Activated T-helper 17 cell treated with anti-CD3 and anti-CD28 coated beads, Interleukin-2, amount 50 U/mL, for 72 hours (primary cell): ENCODE measurements around the gene GPC5. TPM values are rescaled to one million over a fixed set of nuclear protein-coding genes. Genes with fewer than 3 reads are reported as not detected.
"Not testable (repeated sequence)": the region's sequence is repeated elsewhere in the genome, so short reads cannot be mapped to it uniquely, and the experiment has no call there.

Experiments
- ATAC-seq: fragments of 150-1000 bp; cut with Tn5 transposase; replicated peaks from 2 replicates; pipeline ENCODE4 v1.10.0; 2021; ENCODE audit warnings: mild to moderate bottlenecking, moderate library complexity
- H3K27ac Mint-ChIP-seq: one replicate; pipeline ENCODE4 v1.8.0; 2022; ENCODE audit warnings: mixed read lengths
- H3K27me3 Mint-ChIP-seq: one replicate; pipeline ENCODE4 v1.8.0; 2022; ENCODE audit warnings: mixed read lengths
- H3K36me3 Mint-ChIP-seq: one replicate; pipeline ENCODE4 v1.8.0; 2022; ENCODE audit warnings: low read depth, mild to moderate bottlenecking, mixed read lengths
- H3K4me1 Mint-ChIP-seq: one replicate; pipeline ENCODE4 v1.8.0; 2022; ENCODE audit warnings: mixed read lengths
- H3K4me3 Mint-ChIP-seq: one replicate; pipeline ENCODE4 v1.8.0; 2022; ENCODE audit warnings: mild to moderate bottlenecking, mixed read lengths
- H3K9me3 Mint-ChIP-seq: one replicate; pipeline ENCODE4 v1.8.0; 2022; ENCODE audit warnings: mixed read lengths
- total RNA-seq, 2 donors: library from RNA; stranded (reverse); gene quantifications; one replicate each; pipeline ENCODE4 v1.2.3, GENCODE V29; 2022

Gene GPC5
- total RNA-seq, 2 donors from 2014 or later, result 0.09 to 0.29 TPM

DNA sequence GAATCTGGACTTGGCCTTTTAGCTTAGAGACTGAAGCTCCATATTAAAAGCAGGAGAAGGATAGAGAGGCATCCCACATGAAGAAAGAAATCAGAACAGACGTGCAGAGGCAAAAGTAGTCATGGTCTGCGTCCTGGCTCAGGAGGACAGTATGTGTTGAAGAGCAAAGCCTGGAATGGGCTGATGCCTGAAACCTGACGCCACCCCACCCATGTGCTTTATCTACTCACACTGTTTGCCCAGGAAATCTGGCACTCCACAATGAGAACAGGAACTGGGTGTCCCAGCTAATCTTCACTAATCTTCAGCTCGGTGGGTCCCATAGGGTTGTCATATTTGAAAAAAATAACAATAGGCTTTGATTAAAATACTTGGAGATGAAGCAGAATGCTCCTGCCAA, 1279.2 kb downstream of the GPC5 start:
- H3K27me3 Mint-ChIP-seq, result no peaks in the 10 kb centered on the region
- H3K4me1 Mint-ChIP-seq, result no peaks in the 10 kb centered on the region
- H3K4me3 Mint-ChIP-seq, result no peak overlapping the region
- no peak overlapping the region for H3K27ac Mint-ChIP-seq
- no peak for ATAC-seq
- H3K36me3 Mint-ChIP-seq, result no peaks in the 10 kb centered on the region
- peaks cover 14% of the 10 kb centered on the region for H3K9me3 Mint-ChIP-seq

DNA sequence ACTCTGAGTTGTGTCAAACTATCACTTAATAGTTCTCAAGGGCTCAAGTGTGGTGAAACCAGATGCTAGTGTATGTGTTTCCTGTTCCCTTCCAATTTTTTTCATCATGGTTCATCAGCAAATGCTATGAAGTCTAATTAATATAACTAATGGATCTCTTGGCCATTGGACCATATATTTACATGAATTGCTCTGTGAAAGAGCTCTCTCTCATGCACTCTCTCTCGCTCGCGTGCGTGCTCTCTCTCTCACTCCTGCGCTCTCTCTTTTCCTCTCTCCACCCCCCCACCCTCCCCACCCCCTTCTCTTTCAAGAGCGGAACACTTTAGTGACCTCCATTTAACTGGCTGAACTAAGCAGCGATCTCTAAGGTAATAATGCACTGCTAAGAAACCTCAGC, 1281.2 kb downstream of the GPC5 start:
- Mint-ChIP-seq H3K4me3 (no peak overlapping the region), H3K27ac (no peak overlapping the region), H3K4me1 (no peaks in the 10 kb centered on the region), H3K36me3 (no peaks in the 10 kb centered on the region), H3K9me3 (peaks cover 14% of the 10 kb centered on the region), H3K27me3 (no peaks in the 10 kb centered on the region)
- no peak for ATAC-seq

DNA sequence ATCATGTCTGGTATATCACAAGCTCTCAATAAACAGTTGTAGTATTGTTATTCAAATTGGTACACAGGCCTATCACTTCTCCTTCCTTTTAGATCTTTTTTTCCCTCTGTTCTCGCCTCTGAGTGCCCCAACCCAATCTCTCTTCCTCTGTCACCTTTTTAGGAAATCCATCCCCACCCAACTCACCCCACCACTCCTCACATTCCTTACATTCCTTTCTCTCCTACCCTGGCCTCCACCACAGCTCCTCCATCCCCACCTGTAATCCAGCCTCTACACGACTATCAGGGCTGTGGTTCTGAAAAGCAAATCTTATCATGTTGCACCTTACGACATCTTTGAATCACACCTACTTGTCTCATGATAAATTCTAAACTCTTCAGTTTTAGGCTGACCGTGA, 1282.8 kb downstream of the GPC5 start:
- ATAC-seq, result no peak
- H3K4me1 Mint-ChIP-seq, result no peaks in the 10 kb centered on the region
- H3K9me3 Mint-ChIP-seq, result peaks cover 14% of the 10 kb centered on the region
- H3K4me3 Mint-ChIP-seq, result no peak overlapping the region
- H3K27me3 Mint-ChIP-seq, result no peaks in the 10 kb centered on the region
- no peaks in the 10 kb centered on the region for H3K36me3 Mint-ChIP-seq
- H3K27ac Mint-ChIP-seq, result no peak overlapping the region

DNA sequence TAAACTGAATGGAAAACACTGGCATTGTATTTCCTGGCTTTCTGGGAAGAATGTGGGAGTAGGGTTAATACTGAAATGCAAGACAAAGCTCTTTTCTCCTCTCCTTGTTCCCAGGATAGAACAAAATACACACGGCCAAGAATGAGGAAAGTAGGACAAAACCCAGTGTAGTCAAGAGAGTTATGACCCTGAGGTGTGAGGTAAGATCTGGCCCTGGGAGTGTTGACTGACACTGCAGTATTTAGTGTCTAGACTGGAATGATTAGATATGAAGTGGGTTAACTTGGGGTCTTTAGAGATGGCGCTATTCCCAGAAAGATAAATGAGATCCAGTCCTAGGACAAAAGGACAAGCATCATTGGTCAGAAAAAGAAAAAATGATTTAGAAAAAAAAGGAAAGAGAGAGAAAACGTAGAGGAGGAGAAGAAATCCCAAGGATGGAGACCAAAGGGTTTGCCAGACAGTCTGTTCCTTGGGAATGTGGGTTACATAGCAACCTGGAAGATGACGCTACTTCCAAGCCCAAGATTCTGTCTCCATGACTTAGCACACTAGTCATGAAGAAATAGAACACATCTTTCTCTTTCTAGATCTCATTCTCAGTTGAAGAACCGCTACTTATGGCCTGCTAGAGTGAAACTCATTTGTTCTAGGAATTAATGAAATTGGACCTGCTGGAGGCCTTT, 1284.6 kb downstream of the GPC5 start:
- peaks cover 14% of the 10 kb centered on the region for H3K9me3 Mint-ChIP-seq
- no peak overlapping the region for H3K4me3 Mint-ChIP-seq
- H3K36me3 Mint-ChIP-seq, result no peaks in the 10 kb centered on the region
- no peak overlapping the region for H3K27ac Mint-ChIP-seq
- H3K27me3 Mint-ChIP-seq, result no peaks in the 10 kb centered on the region
- no peaks in the 10 kb centered on the region for H3K4me1 Mint-ChIP-seq
- no peak for ATAC-seq

DNA sequence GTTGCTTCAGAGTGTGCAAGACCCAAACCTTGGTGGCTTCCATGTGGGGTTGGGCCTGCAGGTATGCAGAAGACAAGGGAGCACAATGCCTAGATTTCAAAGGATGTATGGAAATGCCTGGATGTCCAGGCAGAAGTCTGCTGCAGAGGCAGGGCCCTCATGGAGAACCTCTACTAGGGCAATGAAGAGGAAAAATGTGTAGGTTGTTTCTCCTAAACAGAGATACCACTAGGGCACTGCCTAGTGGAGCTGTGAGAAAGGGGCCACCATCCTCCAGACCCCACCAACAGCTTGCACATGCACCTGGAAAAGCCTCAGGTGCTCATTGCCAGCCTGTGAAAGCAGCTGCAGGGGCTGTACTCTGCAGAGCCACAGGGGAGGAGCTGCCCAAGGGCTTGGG, 1295.6 kb downstream of the GPC5 start:
- H3K27me3 Mint-ChIP-seq, result no peaks in the 10 kb centered on the region
- no peak overlapping the region for H3K4me3 Mint-ChIP-seq
- H3K27ac Mint-ChIP-seq, result no peak overlapping the region
- no peaks in the 10 kb centered on the region for H3K4me1 Mint-ChIP-seq
- H3K9me3 Mint-ChIP-seq, result peaks cover 18% of the 10 kb centered on the region
- no peak for ATAC-seq
- no peaks in the 10 kb centered on the region for H3K36me3 Mint-ChIP-seq

DNA sequence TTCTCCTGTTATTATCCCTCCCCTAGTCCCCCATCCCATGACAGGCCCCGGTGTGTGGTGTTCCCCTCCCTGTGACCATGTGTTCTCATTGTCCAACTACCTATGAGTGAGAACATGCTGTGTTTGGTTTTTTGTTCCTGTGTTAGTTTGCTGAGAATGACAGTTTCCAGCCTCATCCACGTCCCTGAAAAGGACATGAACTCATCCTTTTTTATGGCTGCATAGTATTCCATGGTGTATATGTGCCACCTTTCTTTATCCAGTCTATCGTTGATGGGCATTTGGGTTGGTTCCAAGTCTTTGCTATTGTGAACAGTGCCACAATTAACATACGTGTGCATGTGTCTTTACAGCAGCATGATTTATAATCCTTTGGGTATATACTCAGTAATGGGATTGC, 1297.4 kb downstream of the GPC5 start:
- not testable (repeated sequence) for H3K27me3 Mint-ChIP-seq, H3K4me1 Mint-ChIP-seq, H3K4me3 Mint-ChIP-seq, ATAC-seq, H3K27ac Mint-ChIP-seq, H3K36me3 Mint-ChIP-seq
- peaks cover 23% of the 10 kb centered on the region for H3K9me3 Mint-ChIP-seq

DNA sequence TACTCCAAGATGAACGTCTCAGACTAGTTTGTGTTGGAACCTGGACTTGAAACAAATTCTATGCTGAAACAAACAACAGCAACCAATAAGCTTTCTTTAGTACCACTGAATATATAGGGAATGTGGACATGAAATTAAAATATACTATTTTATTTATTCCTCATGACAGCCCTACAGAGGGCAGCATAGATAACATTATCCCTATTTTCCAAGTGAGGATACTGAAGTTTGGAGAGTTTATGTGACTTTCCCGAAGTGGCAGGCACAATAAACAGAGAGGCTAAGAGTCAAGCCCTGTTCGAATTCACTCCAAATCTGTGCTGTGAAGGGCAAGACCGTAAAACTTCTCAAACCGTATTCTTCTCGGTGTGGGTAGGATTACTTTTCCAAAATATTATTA, 1318.3 kb downstream of the GPC5 start:
- no peaks in the 10 kb centered on the region for H3K36me3 Mint-ChIP-seq
- H3K4me1 Mint-ChIP-seq, result no peaks in the 10 kb centered on the region
- no peak overlapping the region for H3K27ac Mint-ChIP-seq
- ATAC-seq, result no peak
- peaks cover 10% of the 10 kb centered on the region for H3K9me3 Mint-ChIP-seq
- no peaks in the 10 kb centered on the region for H3K27me3 Mint-ChIP-seq
- H3K4me3 Mint-ChIP-seq, result no peak overlapping the region

DNA sequence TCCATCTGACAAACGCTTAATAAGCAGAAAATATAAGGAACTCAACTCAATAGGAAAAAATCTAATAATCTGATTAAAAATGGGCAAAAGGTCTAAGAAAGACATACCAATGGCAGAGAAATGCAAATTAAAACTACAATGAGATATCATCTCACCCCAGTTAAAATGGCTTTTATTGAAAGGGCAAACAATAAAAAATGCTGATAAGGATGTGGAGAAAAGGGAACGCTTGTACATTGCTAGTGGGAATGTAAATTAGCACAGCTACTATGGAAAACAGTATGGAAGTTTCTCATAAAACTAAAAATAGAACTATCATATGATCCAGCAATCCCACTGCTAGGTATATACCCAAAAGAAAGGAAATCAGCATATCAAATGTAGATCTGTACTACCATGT, 1319.4 kb downstream of the GPC5 start:
- H3K4me3 Mint-ChIP-seq, result no peak overlapping the region
- H3K27me3 Mint-ChIP-seq, result no peaks in the 10 kb centered on the region
- peaks cover 9% of the 10 kb centered on the region for H3K9me3 Mint-ChIP-seq
- no peak for ATAC-seq
- H3K36me3 Mint-ChIP-seq, result no peaks in the 10 kb centered on the region
- H3K27ac Mint-ChIP-seq, result no peak overlapping the region
- no peaks in the 10 kb centered on the region for H3K4me1 Mint-ChIP-seq

DNA sequence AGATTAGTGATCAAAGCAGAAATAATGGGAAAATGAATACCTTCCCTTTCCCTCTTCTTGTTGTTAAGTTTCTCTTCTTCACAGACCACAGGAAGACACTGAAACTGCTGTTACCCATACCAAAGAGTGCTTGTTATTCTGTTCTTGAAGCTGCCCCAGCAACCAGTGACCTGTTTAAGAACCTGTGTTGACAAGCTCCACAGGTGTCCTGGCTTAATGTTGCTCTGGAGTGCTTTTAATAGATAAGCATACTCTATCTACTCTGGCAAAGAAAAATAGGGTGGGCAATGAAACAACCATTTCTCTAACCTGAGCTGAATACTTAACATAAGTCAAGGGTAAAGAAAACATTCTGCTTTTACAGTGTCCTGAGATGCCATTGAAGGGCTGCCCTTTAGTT, 1321.4 kb downstream of the GPC5 start:
- Mint-ChIP-seq H3K4me3 (no peak overlapping the region), H3K4me1 (no peaks in the 10 kb centered on the region), H3K27me3 (no peaks in the 10 kb centered on the region), H3K36me3 (no peaks in the 10 kb centered on the region), H3K27ac (no peak overlapping the region), H3K9me3 (peaks cover 7% of the 10 kb centered on the region)
- ATAC-seq, result no peak

DNA sequence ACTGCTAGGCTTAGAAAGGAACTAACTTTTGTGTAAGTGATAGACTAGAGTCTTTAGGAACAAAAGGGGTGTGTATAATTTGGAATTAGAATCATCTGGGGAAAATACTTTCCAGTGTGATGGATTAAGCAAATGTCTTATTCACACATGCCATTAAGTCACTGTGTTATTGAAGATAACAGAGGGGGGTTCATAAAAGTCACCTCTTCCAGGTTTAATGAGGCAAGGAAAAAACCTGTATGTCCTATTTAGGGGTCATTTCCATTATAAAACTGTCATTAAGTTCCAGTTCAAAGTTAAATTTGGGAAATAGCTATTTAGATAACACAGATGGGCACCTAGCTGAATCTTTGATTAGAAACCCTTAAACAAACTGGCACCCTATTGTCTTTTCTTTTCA, 1323.2 kb downstream of the GPC5 start:
- ATAC-seq, result no peak
- Mint-ChIP-seq H3K9me3 (peaks cover 7% of the 10 kb centered on the region), H3K36me3 (no peaks in the 10 kb centered on the region), H3K4me3 (no peak overlapping the region), H3K27me3 (no peaks in the 10 kb centered on the region), H3K4me1 (no peaks in the 10 kb centered on the region), H3K27ac (no peak overlapping the region)

DNA sequence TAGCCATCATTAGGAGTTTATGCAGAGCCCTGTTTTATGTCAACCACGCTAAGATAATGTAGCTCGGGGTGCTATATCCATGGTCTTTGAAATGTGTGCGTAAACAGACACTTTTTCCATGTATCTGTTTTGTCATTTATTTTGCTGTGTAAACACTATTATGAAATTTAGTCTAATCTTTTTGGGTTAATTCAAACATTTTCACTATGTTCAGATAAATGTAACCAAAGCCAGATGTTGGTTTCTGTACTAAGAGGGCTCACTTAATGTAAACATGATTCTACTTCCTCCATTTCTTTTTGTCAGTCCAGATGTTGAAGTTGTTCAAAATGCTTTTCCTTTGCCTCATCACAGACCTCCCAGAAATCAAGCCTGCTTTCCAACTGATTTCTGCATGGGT, 1328.7 kb downstream of the GPC5 start:
- Mint-ChIP-seq H3K4me1 (no peaks in the 10 kb centered on the region), H3K27ac (no peak overlapping the region), H3K4me3 (no peak overlapping the region), H3K27me3 (no peaks in the 10 kb centered on the region), H3K9me3 (no peaks in the 10 kb centered on the region), H3K36me3 (no peaks in the 10 kb centered on the region)
- ATAC-seq, result no peak

DNA sequence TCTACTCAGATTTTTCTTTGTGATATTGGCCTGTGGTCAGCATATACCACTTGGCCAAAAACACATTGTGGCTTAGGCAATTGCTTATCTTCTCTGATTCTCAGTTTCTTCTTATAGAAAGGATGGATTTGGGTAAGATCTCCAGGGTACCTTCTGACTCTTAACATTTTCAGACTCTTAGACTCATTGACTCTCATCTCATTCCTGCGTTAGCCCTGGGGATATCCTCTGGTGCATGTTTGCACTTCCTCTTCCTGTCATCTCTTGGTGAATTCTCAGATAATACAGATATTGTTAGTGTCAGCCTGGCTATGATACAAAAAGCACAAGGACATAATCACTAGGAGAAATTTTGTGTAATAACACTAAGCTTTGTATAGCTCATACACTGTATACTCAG, 1335.6 kb downstream of the GPC5 start:
- Mint-ChIP-seq H3K9me3 (peaks cover 8% of the 10 kb centered on the region), H3K27me3 (no peaks in the 10 kb centered on the region), H3K36me3 (no peaks in the 10 kb centered on the region), H3K4me1 (no peaks in the 10 kb centered on the region), H3K27ac (no peak overlapping the region), H3K4me3 (no peak overlapping the region)
- ATAC-seq, result no peak

DNA sequence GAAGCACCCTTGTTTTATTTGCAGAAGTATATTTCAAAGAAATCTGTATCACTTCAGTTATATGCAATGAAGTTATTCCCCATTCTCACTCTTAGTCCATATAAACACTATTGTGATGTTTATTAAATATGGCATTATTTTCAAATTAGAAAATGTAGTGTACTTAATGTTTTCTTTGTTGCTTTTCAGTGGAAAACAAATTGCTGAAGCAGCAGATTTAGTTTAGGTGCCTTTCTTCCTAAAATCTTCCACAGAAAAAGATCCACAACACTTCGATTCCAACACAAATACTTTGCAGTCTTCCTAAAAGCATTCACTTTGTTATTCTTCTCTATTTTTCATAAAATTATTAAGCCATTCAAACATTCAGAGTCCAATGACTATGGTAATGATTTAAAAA, 1336.1 kb downstream of the GPC5 start:
- no peak for ATAC-seq
- Mint-ChIP-seq H3K27me3 (no peaks in the 10 kb centered on the region), H3K36me3 (no peaks in the 10 kb centered on the region), H3K4me3 (no peak overlapping the region), H3K9me3 (peaks cover 8% of the 10 kb centered on the region), H3K4me1 (no peaks in the 10 kb centered on the region), H3K27ac (no peak overlapping the region)

DNA sequence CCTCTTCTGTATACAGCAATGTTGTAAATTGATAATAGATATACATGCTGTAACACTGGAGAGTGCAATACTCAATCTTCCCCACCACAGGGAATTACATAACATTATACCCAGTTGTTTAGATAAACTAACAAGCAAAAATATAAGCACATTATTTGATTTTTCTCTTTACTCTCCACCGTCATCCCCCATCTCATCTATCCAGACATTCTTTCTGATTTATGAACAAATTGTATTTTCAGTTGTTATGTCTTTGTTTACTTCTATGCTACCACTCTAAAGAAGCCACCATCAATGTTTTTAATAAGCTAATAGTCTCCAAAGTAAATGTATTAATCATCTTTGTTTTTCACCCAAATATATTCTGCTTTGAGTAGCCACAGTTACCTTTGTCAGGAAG, 1337.5 kb downstream of the GPC5 start:
- H3K4me1 Mint-ChIP-seq, result no peaks in the 10 kb centered on the region
- H3K27ac Mint-ChIP-seq, result no peak overlapping the region
- no peaks in the 10 kb centered on the region for H3K27me3 Mint-ChIP-seq
- no peaks in the 10 kb centered on the region for H3K36me3 Mint-ChIP-seq
- H3K9me3 Mint-ChIP-seq, result peaks cover 8% of the 10 kb centered on the region
- ATAC-seq, result no peak
- H3K4me3 Mint-ChIP-seq, result no peak overlapping the region

DNA sequence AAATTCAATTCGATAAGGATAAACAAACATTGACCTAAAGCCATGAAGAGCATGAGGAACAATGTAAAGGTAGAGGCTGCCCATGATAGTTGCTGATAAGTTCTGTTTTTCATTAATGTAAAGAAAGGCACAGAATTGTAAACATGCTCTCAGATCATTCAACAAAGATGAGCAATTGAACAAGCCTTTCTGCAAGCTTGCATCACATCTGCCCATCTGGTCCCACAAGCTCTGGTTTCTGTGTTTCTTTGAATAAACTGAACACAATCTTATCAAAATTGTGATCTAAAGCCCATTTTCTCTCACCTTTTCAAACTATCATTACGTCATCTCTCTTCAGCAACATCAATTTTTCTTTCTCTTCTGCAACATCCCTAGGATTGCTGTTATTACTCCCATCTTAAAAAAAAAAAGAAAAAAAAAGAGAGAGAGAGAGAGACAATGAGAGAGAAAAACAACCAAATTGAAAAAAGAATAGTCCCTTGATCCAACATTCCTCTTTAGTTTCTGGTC, 1340.9 kb downstream of the GPC5 start:
- H3K9me3 Mint-ChIP-seq, result peaks cover 8% of the 10 kb centered on the region
- H3K27ac Mint-ChIP-seq, result no peak overlapping the region
- no peaks in the 10 kb centered on the region for H3K36me3 Mint-ChIP-seq
- H3K4me1 Mint-ChIP-seq, result no peaks in the 10 kb centered on the region
- H3K4me3 Mint-ChIP-seq, result no peak overlapping the region
- no peak for ATAC-seq
- H3K27me3 Mint-ChIP-seq, result no peaks in the 10 kb centered on the region

DNA sequence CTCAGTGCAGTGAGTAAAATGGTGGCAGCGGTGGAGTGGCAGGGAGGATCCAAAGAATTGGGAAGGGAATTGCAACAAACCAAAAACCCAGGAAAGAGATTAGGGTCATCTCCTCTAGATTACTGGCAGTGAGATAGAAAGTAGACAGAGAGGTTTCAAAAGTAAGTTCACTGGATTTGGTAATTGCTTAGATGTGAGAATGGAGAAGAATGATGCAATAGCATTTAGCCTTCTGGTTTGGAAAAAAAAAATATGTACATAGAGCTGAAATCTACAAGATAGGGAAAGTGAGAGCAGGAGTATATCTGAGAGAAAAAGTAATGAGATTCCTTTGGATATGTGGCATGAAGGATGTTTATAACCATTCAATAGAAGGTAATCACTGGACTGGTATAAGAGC, 1345.6 kb downstream of the GPC5 start:
- Mint-ChIP-seq H3K27me3 (no peaks in the 10 kb centered on the region), H3K9me3 (peaks cover 3% of the 10 kb centered on the region)

More for the DNA sequence above, 1345.6 kb downstream of the GPC5 start:
- Mint-ChIP-seq H3K36me3 (no peaks in the 10 kb centered on the region), H3K4me1 (no peaks in the 10 kb centered on the region), H3K4me3 (no peak overlapping the region), H3K27ac (no peak overlapping the region)
- no peak for ATAC-seq
